ENCODE data around the gene KAT6B.

The KAT6B gene

GRCh38 chr10:74958316-74958715 is 131.9 kb downstream of the KAT6B start:
- TF ChIP-seq CTCF (conservative IDR thresholded peaks at IDR 0.05; ENCODE audit: low read depth, low read length) = no peak
- no peak overlapping the region for H3K4me3 ChIP-seq (ENCODE audit: low read depth, low read length)
- no peak for DNase-seq (ENCODE audit: low read depth)

GRCh38 chr10:74960670-74961069 is 134.3 kb downstream of the KAT6B start:
- no peak for TF ChIP-seq CTCF (conservative IDR thresholded peaks at IDR 0.05; ENCODE audit: low read depth, low read length)
- no peak for DNase-seq (ENCODE audit: low read depth)
- H3K4me3 ChIP-seq (ENCODE audit: low read depth, low read length) = no peak overlapping the region

- no peak for TF ChIP-seq CTCF (conservative IDR thresholded peaks at IDR 0.05; ENCODE audit: low read depth, low read length)
- DNase-seq (ENCODE audit: low read depth) = no peak
- no peak overlapping the region for H3K4me3 ChIP-seq (ENCODE audit: low read depth, low read length)
Observed at GRCh38 chr10:74962517-74962916, 136.1 kb downstream of the KAT6B start.

- no peak for TF ChIP-seq CTCF (conservative IDR thresholded peaks at IDR 0.05; ENCODE audit: low read depth, low read length)
- no peak overlapping the region for H3K4me3 ChIP-seq (ENCODE audit: low read depth, low read length)
- DNase-seq (ENCODE audit: low read depth) = no peak
Observed at GRCh38 chr10:74963549-74963948, 137.1 kb downstream of the KAT6B start.

GRCh38 chr10:74967911-74968666 is 141.7 kb downstream of the KAT6B start:
- no peak for DNase-seq (ENCODE audit: low read depth)
- no peak for TF ChIP-seq CTCF (conservative IDR thresholded peaks at IDR 0.05; ENCODE audit: low read depth, low read length)
- no peak overlapping the region for H3K4me3 ChIP-seq (ENCODE audit: low read depth, low read length)

- no peak for DNase-seq (ENCODE audit: low read depth)
- no peak overlapping the region for H3K4me3 ChIP-seq (ENCODE audit: low read depth, low read length)
Observed at GRCh38 chr10:74968667-74969061, 142.3 kb downstream of the KAT6B start.

More at GRCh38 chr10:74968667-74969061, 142.3 kb downstream of the KAT6B start:
- TF ChIP-seq CTCF (conservative IDR thresholded peaks at IDR 0.05; ENCODE audit: low read depth, low read length) = no peak

Measured in choroid plexus epithelial cell (primary cell).